Measurements from ENCODE around the gene ZDHHC14.

Gene ZDHHC14

GRCh38 chr6:157614026-157614568, 233.1 kb downstream of the ZDHHC14 start:
- H3K36me3 ChIP-seq (ENCODE audit: insufficient read depth, insufficient read length, low read length): no peaks in the 10 kb centered on the region
- no peak for DNase-seq (ENCODE audit: low read depth, low spot score)
- no peaks in the 10 kb centered on the region for H3K27me3 ChIP-seq (ENCODE audit: insufficient read depth, insufficient read length)
- TF ChIP-seq YY1 (IDR thresholded peaks at IDR 0.05; ENCODE audit: insufficient read depth, insufficient read length): no peak
- TF ChIP-seq ZNF274 (IDR thresholded peaks at IDR 0.05; ENCODE audit: low read depth, low read length): no peak
- TF ChIP-seq SUZ12 (IDR thresholded peaks at IDR 0.05; ENCODE audit: extremely low read depth, insufficient read depth, insufficient read length): no peak
- H3K4me1 ChIP-seq (ENCODE audit: insufficient read depth, insufficient read length): no peaks in the 10 kb centered on the region
- H3K4me3 ChIP-seq (ENCODE audit: insufficient read length, low read depth): no peak overlapping the region
- H3K9me3 ChIP-seq (ENCODE audit: insufficient read depth, low read length): no peaks in the 10 kb centered on the region
- no peak overlapping the region for H3K9ac ChIP-seq (ENCODE audit: insufficient read length, low read depth)

GRCh38 chr6:157615420-157615769, 234.4 kb downstream of the ZDHHC14 start:
- H3K27me3 ChIP-seq (ENCODE audit: insufficient read depth, insufficient read length): no peaks in the 10 kb centered on the region
- no peaks in the 10 kb centered on the region for H3K9me3 ChIP-seq (ENCODE audit: insufficient read depth, low read length)
- no peak overlapping the region for H3K4me3 ChIP-seq (ENCODE audit: insufficient read length, low read depth)
- H3K9ac ChIP-seq (ENCODE audit: insufficient read length, low read depth): no peak overlapping the region
- no peaks in the 10 kb centered on the region for H3K36me3 ChIP-seq (ENCODE audit: insufficient read depth, insufficient read length, low read length)
- H3K4me1 ChIP-seq (ENCODE audit: insufficient read depth, insufficient read length): no peaks in the 10 kb centered on the region
- no peak for TF ChIP-seq YY1 (IDR thresholded peaks at IDR 0.05; ENCODE audit: insufficient read depth, insufficient read length)
- TF ChIP-seq ZNF274 (IDR thresholded peaks at IDR 0.05; ENCODE audit: low read depth, low read length): no peak
- TF ChIP-seq SUZ12 (IDR thresholded peaks at IDR 0.05; ENCODE audit: extremely low read depth, insufficient read depth, insufficient read length): no peak
- no peak for DNase-seq (ENCODE audit: low read depth, low spot score)

- DNase-seq (ENCODE audit: low read depth, low spot score): no peak
- H3K4me3 ChIP-seq (ENCODE audit: insufficient read length, low read depth): no peak overlapping the region
- TF ChIP-seq YY1 (IDR thresholded peaks at IDR 0.05; ENCODE audit: insufficient read depth, insufficient read length): no peak
- H3K9ac ChIP-seq (ENCODE audit: insufficient read length, low read depth): no peak overlapping the region
- no peaks in the 10 kb centered on the region for H3K36me3 ChIP-seq (ENCODE audit: insufficient read depth, insufficient read length, low read length)
- H3K27me3 ChIP-seq (ENCODE audit: insufficient read depth, insufficient read length): no peaks in the 10 kb centered on the region
- no peaks in the 10 kb centered on the region for H3K9me3 ChIP-seq (ENCODE audit: insufficient read depth, low read length)
- H3K4me1 ChIP-seq (ENCODE audit: insufficient read depth, insufficient read length): no peaks in the 10 kb centered on the region
These were observed 235.0 kb downstream of the ZDHHC14 start for GRCh38 chr6:157615951-157616350.

DNA sequence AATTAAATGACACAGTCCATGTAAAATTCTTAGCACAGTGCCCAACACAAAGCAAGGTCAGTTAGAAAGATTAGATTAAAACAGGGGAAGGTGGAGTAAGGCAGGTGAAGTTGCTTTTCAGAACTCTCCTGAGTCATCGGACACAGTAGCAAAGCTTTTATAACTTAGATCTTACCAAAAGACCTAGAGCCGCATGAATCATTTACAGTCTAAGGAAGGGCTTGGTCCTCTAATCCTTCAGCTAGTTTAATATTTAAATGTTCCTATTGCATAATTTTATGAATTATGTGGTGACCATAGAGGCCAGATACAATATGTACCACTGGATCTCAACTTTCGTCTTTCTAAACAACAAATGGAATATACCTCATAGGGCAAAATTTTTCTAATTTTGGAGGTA, 240.0 kb downstream of the ZDHHC14 start:
- Histone ChIP-seq H3K9me3 (ENCODE audit: insufficient read depth, low read length) (peaks cover 6% of the 10 kb centered on the region; the same call in 1 of the 2 replicates), H3K4me3 (ENCODE audit: insufficient read length, low read depth) (no peak overlapping the region), H3K27me3 (ENCODE audit: insufficient read depth, insufficient read length) (no peaks in the 10 kb centered on the region), H3K9ac (ENCODE audit: insufficient read length, low read depth) (no peak overlapping the region), H3K4me1 (ENCODE audit: insufficient read depth, insufficient read length) (no peaks in the 10 kb centered on the region), H3K36me3 (ENCODE audit: insufficient read depth, insufficient read length, low read length) (no peaks in the 10 kb centered on the region)
- no peak for DNase-seq (ENCODE audit: low read depth, low spot score)
- TF ChIP-seq YY1 (IDR thresholded peaks at IDR 0.05; ENCODE audit: insufficient read depth, insufficient read length) (no peak), SUZ12 (IDR thresholded peaks at IDR 0.05; ENCODE audit: extremely low read depth, insufficient read depth, insufficient read length) (no peak), ZNF274 (IDR thresholded peaks at IDR 0.05; ENCODE audit: low read depth, low read length) (no peak)

DNA sequence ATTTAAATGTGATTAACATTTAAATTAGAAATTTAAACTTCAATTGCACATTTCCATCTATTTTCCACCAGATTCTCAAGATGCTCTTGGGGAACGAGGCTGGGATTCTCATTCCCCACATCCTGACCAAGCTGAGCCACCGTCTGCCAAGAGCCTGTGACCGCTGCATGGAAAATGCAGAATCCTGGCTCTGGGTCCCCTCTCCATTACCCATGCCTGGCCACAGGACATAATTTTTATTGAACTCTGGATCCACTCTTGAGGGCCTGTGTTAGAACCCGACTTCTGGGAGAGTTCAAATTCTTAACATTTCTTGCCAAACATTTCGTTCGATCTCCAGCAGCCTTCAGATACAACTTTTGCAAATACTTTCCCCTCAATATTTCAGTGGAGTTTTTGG, 240.4 kb downstream of the ZDHHC14 start:
- Histone ChIP-seq H3K36me3 (ENCODE audit: insufficient read depth, insufficient read length, low read length) (no peaks in the 10 kb centered on the region), H3K9ac (ENCODE audit: insufficient read length, low read depth) (no peak overlapping the region), H3K4me1 (ENCODE audit: insufficient read depth, insufficient read length) (no peaks in the 10 kb centered on the region), H3K27me3 (ENCODE audit: insufficient read depth, insufficient read length) (no peaks in the 10 kb centered on the region), H3K9me3 (ENCODE audit: insufficient read depth, low read length) (peaks cover 6% of the 10 kb centered on the region; the same call in 1 of the 2 replicates), H3K4me3 (ENCODE audit: insufficient read length, low read depth) (no peak overlapping the region)
- DNase-seq (ENCODE audit: low read depth, low spot score): no peak
- TF ChIP-seq YY1 (IDR thresholded peaks at IDR 0.05; ENCODE audit: insufficient read depth, insufficient read length) (no peak), ZNF274 (IDR thresholded peaks at IDR 0.05; ENCODE audit: low read depth, low read length) (no peak), SUZ12 (IDR thresholded peaks at IDR 0.05; ENCODE audit: extremely low read depth, insufficient read depth, insufficient read length) (no peak)

DNA sequence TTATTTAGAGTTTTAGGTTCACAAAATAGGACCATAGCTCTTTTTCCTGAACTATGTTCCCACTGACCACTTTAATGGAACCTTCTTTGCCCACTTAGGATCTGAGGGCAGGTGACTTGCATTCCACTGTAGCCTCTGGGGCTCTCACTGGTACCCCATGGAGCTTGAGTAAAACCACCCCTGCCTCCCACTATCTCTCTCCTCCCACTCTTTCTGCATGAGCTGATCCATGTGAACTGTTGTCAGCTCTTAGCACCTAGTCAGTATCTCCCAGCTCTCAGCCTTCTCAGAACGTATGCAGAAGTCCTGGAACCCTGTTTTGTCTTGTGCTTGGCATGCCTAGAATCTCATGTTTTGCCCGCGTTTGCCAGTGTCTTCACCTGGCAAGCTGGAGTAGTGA, 241.4 kb downstream of the ZDHHC14 start:
- Histone ChIP-seq H3K4me3 (ENCODE audit: insufficient read length, low read depth) (no peak overlapping the region), H3K36me3 (ENCODE audit: insufficient read depth, insufficient read length, low read length) (no peaks in the 10 kb centered on the region), H3K27me3 (ENCODE audit: insufficient read depth, insufficient read length) (no peaks in the 10 kb centered on the region), H3K9me3 (ENCODE audit: insufficient read depth, low read length) (peaks cover 6% of the 10 kb centered on the region; the same call in 1 of the 2 replicates), H3K9ac (ENCODE audit: insufficient read length, low read depth) (no peak overlapping the region), H3K4me1 (ENCODE audit: insufficient read depth, insufficient read length) (no peaks in the 10 kb centered on the region)
- TF ChIP-seq YY1 (IDR thresholded peaks at IDR 0.05; ENCODE audit: insufficient read depth, insufficient read length) (no peak), ZNF274 (IDR thresholded peaks at IDR 0.05; ENCODE audit: low read depth, low read length) (no peak), SUZ12 (IDR thresholded peaks at IDR 0.05; ENCODE audit: extremely low read depth, insufficient read depth, insufficient read length) (no peak)
- DNase-seq (ENCODE audit: low read depth, low spot score): no peak

DNA sequence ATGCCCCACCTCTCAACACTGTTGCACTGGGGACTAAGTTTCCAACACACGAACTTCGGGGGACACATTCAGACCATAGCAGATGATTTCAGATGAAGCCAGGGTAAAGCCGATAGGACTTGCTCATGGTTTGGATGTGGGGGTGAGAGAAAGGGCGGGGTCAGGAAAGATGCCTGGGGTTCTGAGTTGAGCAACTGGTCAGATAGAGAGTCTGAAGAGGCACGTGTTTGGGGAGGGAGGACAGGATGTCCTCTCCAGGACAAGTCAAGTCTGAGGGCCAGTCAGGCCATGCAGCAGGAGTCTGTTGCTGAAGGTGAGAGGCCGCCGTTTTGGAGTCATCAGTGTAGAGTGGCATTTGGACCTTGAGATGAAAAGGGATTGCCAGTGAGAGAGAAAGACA, 244.1 kb downstream of the ZDHHC14 start:
- peaks cover 2% of the 10 kb centered on the region for H3K4me1 ChIP-seq (ENCODE audit: insufficient read depth, insufficient read length)
- no peak for TF ChIP-seq YY1 (IDR thresholded peaks at IDR 0.05; ENCODE audit: insufficient read depth, insufficient read length)
- H3K27me3 ChIP-seq (ENCODE audit: insufficient read depth, insufficient read length): no peaks in the 10 kb centered on the region
- no peak for DNase-seq (ENCODE audit: low read depth, low spot score)
- H3K9me3 ChIP-seq (ENCODE audit: insufficient read depth, low read length): peaks cover 6% of the 10 kb centered on the region; the same call in 1 of the 2 replicates
- H3K9ac ChIP-seq (ENCODE audit: insufficient read length, low read depth): no peak overlapping the region
- no peak overlapping the region for H3K4me3 ChIP-seq (ENCODE audit: insufficient read length, low read depth)
- no peaks in the 10 kb centered on the region for H3K36me3 ChIP-seq (ENCODE audit: insufficient read depth, insufficient read length, low read length)

DNA sequence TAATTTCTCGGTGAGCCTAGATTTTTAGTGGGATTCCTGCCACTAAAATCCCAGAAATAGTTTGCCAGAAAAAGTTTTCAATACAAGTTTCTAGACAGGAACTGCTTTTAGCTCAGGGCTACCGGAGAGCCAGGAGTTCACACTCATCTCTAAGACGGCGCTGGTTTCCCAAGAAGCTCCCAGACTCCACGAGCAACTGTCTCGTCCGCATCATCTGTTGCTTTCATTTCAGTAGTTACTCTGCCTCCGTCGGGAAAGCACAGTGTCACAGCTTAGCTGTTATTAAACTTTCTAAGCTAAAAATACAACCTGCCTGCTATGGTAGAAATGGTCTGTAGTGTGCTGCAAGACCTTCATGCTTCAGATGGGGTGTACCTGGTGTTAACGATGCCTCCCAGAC, 244.8 kb downstream of the ZDHHC14 start:
- no peak overlapping the region for H3K9ac ChIP-seq (ENCODE audit: insufficient read length, low read depth)
- TF ChIP-seq YY1 (IDR thresholded peaks at IDR 0.05; ENCODE audit: insufficient read depth, insufficient read length) (no peak), SUZ12 (IDR thresholded peaks at IDR 0.05; ENCODE audit: extremely low read depth, insufficient read depth, insufficient read length) (no peak), ZNF274 (IDR thresholded peaks at IDR 0.05; ENCODE audit: low read depth, low read length) (no peak)
- H3K27me3 ChIP-seq (ENCODE audit: insufficient read depth, insufficient read length): no peaks in the 10 kb centered on the region
- peaks cover 6% of the 10 kb centered on the region; the same call in 1 of the 2 replicates for H3K9me3 ChIP-seq (ENCODE audit: insufficient read depth, low read length)
- no peaks in the 10 kb centered on the region for H3K36me3 ChIP-seq (ENCODE audit: insufficient read depth, insufficient read length, low read length)
- DNase-seq (ENCODE audit: low read depth, low spot score): no peak
- H3K4me1 ChIP-seq (ENCODE audit: insufficient read depth, insufficient read length): peaks cover 3% of the 10 kb centered on the region
- H3K4me3 ChIP-seq (ENCODE audit: insufficient read length, low read depth): no peak overlapping the region
